Peyer's patch (tissue), 4 donors: ENCODE results near the gene HNF1A. TPM values are rescaled to one million over a fixed set of nuclear protein-coding genes. Genes with fewer than 3 reads are reported as not detected.
A peak's percentile ranks its signal among the peaks of the same experiment; 100 is the strongest.

Experiments
- DNase-seq, 3 donors: peaks; one replicate each; pipeline ENCODE4 v3.0.0-alpha.2; 2017 to 2019
- H3K27ac ChIP-seq, 4 donors: fragments of 200-600 bp; sonication (generic); one replicate each; pipeline ENCODE4 v1.5.1; 2016 to 2019
- H3K27me3 ChIP-seq, 2 donors: fragments of 200-600 bp; sonication (generic); one replicate each; pipeline ENCODE4 v1.5.1; 2019
- H3K36me3 ChIP-seq, 3 donors: fragments of 200-600 bp; sonication (generic); one replicate each; pipeline ENCODE4 v1.5.1; 2016 to 2019
- H3K4me1 ChIP-seq, 4 donors: fragments of 200-600 bp; sonication (generic); one replicate each; pipeline ENCODE4 v1.5.1; 2016 to 2019
- H3K4me3 ChIP-seq, 4 donors: fragments of 200-600 bp; sonication (generic); 1 replicate in 3 of 4; 2 replicates in 1 of 4; pipeline ENCODE4 v1.5.1; 2016 to 2019; ENCODE audit warnings: mild to moderate bottlenecking in 1 of 4
- H3K9me3 ChIP-seq, 4 donors: fragments of 200-600 bp; sonication (generic); one replicate each; pipeline ENCODE4 v1.5.1; 2016 to 2019; ENCODE audit warnings: mild to moderate bottlenecking in 1 of 4
- POLR2A ChIP-seq, 2 donors: fragments of 450-650 bp; IDR thresholded peaks; one replicate each; pipeline ENCODE4 v1.5.1; 2017; ENCODE audit warnings: antibody characterized with exemption in 2 of 2, mild to moderate bottlenecking in 2 of 2, moderate library complexity in 2 of 2
- total RNA-seq, 4 donors: library from RNA; depleted of rRNA; stranded (reverse); fragments of >200 nt; gene quantifications; one replicate each; pipeline ENCODE4 v1.1.0, GENCODE V29; 2016
- TF ChIP-seq, protein P1 (sequence below), 6 experiments: fragments of 450-650 bp in 4 of 6; fragments of 200-600 bp in 2 of 6; sonication (generic) in 1 of 6; IDR thresholded peaks; one replicate each; pipeline ENCODE4 v1.5.1; 2017 to 2019; ENCODE audit warnings: antibody characterized with exemption in 6 of 6, mild to moderate bottlenecking in 3 of 6, moderate library complexity in 1 of 6

HNF1A gene
- total RNA-seq, 4 donors from 2014 or later = 15.7 to 93.6 (median 57.0) TPM

DNA sequence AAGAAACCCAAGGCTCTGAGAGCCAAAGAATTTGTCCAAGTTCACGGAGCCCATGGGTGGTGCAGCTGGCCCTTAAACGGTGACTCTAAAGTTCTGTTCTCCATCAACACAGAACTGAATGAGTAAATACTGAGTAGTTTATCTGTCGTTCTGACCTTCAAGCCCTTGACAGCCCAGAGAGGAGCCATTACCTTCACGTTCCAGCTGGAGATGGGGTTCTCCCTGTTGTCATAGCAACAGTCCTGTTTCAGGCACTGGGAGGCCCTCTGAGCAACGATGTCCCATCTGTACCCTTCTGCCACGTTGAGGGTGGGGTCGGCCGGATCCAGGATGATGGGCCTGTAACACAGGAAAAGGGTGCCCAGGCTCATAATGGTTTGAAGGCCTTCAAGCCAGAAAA, 45.5 kb downstream of the HNF1A start:
- DNase-seq = no peak
- Histone ChIP-seq H3K27me3 (no peaks in the 10 kb centered on the region), H3K27ac (no peak overlapping the region), H3K4me3 (no peak overlapping the region), H3K9me3 (no peaks in the 10 kb centered on the region), H3K36me3 (no peaks in the 10 kb centered on the region), H3K4me1 (no peaks in the 10 kb centered on the region)
- no peak for TF ChIP-seq POLR2A (IDR thresholded peaks at IDR 0.05)
- TF ChIP-seq, protein P1, sequence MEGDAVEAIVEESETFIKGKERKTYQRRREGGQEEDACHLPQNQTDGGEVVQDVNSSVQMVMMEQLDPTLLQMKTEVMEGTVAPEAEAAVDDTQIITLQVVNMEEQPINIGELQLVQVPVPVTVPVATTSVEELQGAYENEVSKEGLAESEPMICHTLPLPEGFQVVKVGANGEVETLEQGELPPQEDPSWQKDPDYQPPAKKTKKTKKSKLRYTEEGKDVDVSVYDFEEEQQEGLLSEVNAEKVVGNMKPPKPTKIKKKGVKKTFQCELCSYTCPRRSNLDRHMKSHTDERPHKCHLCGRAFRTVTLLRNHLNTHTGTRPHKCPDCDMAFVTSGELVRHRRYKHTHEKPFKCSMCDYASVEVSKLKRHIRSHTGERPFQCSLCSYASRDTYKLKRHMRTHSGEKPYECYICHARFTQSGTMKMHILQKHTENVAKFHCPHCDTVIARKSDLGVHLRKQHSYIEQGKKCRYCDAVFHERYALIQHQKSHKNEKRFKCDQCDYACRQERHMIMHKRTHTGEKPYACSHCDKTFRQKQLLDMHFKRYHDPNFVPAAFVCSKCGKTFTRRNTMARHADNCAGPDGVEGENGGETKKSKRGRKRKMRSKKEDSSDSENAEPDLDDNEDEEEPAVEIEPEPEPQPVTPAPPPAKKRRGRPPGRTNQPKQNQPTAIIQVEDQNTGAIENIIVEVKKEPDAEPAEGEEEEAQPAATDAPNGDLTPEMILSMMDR (IDR thresholded peaks at IDR 0.05) = no peak

DNA sequence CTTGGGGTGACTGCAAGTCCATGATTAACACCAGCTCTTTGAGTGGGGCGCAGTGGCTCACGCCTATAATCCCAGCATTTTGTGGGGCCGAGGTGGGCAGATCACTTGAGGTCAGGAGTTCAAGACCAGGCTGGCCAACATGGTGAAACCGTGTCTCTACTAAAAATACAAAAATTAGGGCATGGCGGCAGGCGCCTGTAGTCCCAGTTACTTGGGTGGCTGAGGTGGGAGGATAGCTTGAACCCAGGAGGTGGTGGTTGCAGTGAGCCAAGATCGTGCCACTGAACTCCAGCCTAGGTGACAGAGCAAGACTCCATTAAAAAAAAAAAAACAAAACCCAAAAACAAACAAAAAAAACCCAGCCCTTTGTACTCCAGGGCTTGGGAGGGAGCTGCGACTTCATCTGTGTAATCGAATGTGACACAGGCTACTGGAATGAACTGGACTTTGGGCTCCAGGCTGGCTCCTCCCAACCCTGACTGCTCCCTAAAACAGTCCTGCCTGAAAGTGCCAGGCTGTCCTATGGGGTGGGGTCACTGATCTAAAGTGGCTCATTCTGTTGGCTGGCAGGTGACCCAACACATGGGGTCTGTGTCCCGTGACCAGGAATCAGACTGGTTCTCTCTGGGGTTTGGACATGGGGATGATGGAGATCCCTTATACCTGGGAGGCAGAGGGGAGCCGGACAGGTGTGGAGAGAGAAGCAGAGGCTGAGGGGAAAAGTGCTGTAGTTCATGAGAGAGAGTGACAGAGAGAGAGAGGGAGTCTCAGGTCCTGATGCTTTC, 47.3 kb downstream of the HNF1A start:
- no peaks in the 10 kb centered on the region for H3K27me3 ChIP-seq
- no peaks in the 10 kb centered on the region for H3K4me1 ChIP-seq
- no peak overlapping the region for H3K4me3 ChIP-seq
- no peaks in the 10 kb centered on the region for H3K36me3 ChIP-seq
- no peak for TF ChIP-seq POLR2A (IDR thresholded peaks at IDR 0.05)
- TF ChIP-seq, protein P1 (IDR thresholded peaks at IDR 0.05) = no peak
- no peaks in the 10 kb centered on the region for H3K9me3 ChIP-seq
- DNase-seq = peak in 2 of 3 donors; percentile 83 to 87
- peak overlapping the region in 3 of 4 donors; percentile 40 to 83 (median 80) for H3K27ac ChIP-seq

DNA sequence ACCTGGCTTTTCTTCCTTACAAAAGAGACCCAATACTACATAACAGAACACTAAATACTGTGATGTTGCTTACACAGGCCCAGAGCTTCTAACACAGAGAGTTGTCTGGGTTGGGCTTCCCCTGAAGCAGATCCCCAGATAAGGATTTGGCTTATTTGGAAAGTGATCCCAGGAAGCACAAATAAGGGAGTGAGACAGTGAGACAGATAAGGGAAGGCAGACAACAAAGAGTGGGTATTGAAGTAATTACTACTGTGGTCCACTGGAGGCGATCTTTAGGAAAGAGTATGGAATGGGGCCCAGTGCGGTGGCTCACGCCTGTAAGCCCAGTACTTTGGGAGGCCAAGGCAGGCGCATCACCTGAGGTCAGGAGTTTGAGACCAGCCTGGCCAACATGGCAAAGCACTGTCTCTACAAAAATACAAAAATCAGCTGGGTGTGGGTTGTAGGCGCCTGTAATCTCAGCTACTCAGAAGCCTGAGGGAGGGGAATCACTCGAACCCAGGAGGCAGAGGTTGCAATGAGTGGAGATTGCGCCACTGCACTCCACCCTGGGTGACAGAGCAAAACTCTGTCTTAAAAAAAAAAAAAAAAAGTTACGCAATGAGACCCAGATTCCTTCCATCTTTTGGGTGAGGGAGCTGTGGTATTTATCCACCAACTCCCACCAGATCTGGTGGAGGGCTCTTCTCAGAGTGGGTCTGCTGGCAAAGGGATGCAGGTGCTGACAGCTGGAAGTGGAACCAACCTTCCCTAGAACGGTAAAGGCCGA, 48.1 kb downstream of the HNF1A start:
- H3K4me3 ChIP-seq = no peak overlapping the region
- no peak for DNase-seq
- no peaks in the 10 kb centered on the region for H3K4me1 ChIP-seq
- peak overlapping the region in 3 of 4 donors; percentile 28 to 83 (median 80) for H3K27ac ChIP-seq
- no peaks in the 10 kb centered on the region for H3K9me3 ChIP-seq
- no peaks in the 10 kb centered on the region for H3K27me3 ChIP-seq
- TF ChIP-seq, protein P1 (IDR thresholded peaks at IDR 0.05) = peak in 3 of 6 experiments; percentile 44 to 54 (median 48)
- no peak for TF ChIP-seq POLR2A (IDR thresholded peaks at IDR 0.05)
- no peaks in the 10 kb centered on the region for H3K36me3 ChIP-seq

DNA sequence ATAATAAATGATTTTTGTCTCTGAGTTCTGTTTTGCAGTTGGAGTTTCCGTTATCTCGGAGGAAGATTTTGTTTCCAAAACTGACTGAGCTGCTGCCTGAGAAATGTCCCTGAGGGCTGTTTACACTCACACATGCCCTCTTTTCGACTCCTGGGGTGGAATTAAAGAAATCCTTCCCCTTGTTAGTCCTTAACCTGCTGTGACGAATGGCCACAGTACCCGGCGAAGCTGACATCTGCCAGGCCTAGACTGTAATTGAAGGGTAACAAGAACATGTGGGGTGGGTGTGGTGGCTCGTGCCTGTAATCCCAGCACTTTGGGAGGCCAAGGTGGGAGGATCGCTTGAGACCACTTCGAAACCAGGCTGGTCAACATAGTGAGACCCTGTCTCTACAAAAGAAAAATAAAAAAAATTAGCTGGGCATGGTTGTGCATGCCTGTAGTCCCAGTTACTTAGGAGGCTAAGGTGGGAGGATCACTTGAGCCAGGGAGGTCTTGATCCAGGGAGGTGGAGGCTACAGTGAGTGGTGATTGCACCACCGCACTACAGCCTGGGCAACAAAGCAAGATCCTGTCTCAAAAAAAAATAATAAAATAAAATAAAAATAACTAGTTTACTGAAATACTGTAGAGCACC, 52.4 kb downstream of the HNF1A start:
- peaks cover 0 to under 1% (median 0%) of the 10 kb centered on the region in 4 donors for H3K9me3 ChIP-seq
- TF ChIP-seq, protein P1 (IDR thresholded peaks at IDR 0.05) = no peak
- TF ChIP-seq POLR2A (IDR thresholded peaks at IDR 0.05) = no peak
- H3K4me3 ChIP-seq = no peak overlapping the region
- DNase-seq = no peak
- H3K36me3 ChIP-seq = no peaks in the 10 kb centered on the region
- no peaks in the 10 kb centered on the region for H3K4me1 ChIP-seq
- H3K27me3 ChIP-seq = no peaks in the 10 kb centered on the region
- no peak overlapping the region for H3K27ac ChIP-seq

DNA sequence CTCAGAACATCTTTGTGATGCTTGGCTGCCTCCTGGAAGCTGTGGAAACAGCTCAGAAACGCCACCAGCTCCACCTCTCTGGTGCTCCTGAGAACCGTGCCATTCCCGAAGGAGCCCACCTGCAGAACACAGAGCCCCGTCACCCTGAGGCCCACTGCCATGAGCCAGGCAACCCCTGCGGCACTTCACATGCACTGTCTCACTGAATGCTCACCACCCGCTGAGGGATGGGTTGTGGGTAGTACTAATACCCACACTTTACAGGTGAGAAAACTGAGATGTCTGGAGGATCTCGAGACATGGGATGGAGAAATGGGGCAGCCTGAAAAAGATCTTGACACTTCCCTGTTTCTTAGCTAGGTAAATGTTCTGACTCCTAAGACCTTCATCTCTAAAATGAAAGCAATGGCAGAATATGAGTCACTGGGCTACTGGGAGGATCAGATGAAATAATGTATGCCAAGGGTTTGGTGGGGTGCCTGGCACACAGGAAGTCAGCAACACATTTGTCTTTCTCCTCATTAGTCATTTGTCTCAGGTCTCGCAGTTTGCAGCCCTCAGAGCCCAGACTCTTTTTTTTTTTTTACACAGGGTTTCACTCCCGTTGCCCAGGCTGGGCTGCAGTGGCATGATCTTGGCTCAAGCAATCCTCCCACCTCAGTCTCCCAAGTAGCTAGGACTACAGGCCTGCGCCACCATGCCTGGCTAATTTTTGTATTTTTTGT, 55.4 kb downstream of the HNF1A start:
- H3K27me3 ChIP-seq = no peaks in the 10 kb centered on the region
- peaks cover 0 to 5% (median 0%) of the 10 kb centered on the region in 4 donors for H3K4me1 ChIP-seq
- H3K36me3 ChIP-seq = no peaks in the 10 kb centered on the region
- TF ChIP-seq, protein P1 (IDR thresholded peaks at IDR 0.05) = no peak
- TF ChIP-seq POLR2A (IDR thresholded peaks at IDR 0.05) = no peak
- H3K4me3 ChIP-seq = no peak overlapping the region
- no peak overlapping the region for H3K27ac ChIP-seq
- H3K9me3 ChIP-seq = peaks cover 0 to 3% (median 0%) of the 10 kb centered on the region in 4 donors
- no peak for DNase-seq
